ENCODE data around the gene MCAM.

- TF ChIP-seq, protein P1, sequence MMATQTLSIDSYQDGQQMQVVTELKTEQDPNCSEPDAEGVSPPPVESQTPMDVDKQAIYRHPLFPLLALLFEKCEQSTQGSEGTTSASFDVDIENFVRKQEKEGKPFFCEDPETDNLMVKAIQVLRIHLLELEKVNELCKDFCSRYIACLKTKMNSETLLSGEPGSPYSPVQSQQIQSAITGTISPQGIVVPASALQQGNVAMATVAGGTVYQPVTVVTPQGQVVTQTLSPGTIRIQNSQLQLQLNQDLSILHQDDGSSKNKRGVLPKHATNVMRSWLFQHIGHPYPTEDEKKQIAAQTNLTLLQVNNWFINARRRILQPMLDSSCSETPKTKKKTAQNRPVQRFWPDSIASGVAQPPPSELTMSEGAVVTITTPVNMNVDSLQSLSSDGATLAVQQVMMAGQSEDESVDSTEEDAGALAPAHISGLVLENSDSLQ (IDR thresholded peaks at IDR 0.05), result no peak
- no peak for TF ChIP-seq FOXA1 (IDR thresholded peaks at IDR 0.05)
- TF ChIP-seq ELF4 (IDR thresholded peaks at IDR 0.05), result no peak
- no peak for TF ChIP-seq ZNF384 (IDR thresholded peaks at IDR 0.05)
- TF ChIP-seq TARDBP (IDR thresholded peaks at IDR 0.05), result no peak
- TF ChIP-seq BHLHE40 (IDR thresholded peaks at IDR 0.05; ENCODE audit: borderline replicate concordance), result no peak
- no peak for TF ChIP-seq FOXM1 (IDR thresholded peaks at IDR 0.05; ENCODE audit: borderline replicate concordance)
- no peak for TF ChIP-seq NFRKB (IDR thresholded peaks at IDR 0.05)
- no peak for TF ChIP-seq SUZ12 (IDR thresholded peaks at IDR 0.05)
- no peak for TF ChIP-seq HDGF (IDR thresholded peaks at IDR 0.05; ENCODE audit: borderline replicate concordance)
- no peak for TF ChIP-seq CTBP1 (IDR thresholded peaks at IDR 0.05; ENCODE audit: borderline replicate concordance)
- TF ChIP-seq L3MBTL2 (conservative IDR thresholded peaks at IDR 0.05), result no peak
- no peak for TF ChIP-seq LEF1 (IDR thresholded peaks at IDR 0.05; ENCODE audit: borderline replicate concordance)
- no peak for TF ChIP-seq FOXK2 (IDR thresholded peaks at IDR 0.05)
These were observed 31.5 kb downstream of the MCAM start for GRCh38 chr11:119285431-119285830.
